ENCODE results near the gene PPP1R27. TPM values are rescaled to one million over a fixed set of nuclear protein-coding genes. Genes with fewer than 3 reads are reported as not detected.

The PPP1R27 gene
- total RNA-seq, 2 experiments from 2014 or later: not detected

DNA sequence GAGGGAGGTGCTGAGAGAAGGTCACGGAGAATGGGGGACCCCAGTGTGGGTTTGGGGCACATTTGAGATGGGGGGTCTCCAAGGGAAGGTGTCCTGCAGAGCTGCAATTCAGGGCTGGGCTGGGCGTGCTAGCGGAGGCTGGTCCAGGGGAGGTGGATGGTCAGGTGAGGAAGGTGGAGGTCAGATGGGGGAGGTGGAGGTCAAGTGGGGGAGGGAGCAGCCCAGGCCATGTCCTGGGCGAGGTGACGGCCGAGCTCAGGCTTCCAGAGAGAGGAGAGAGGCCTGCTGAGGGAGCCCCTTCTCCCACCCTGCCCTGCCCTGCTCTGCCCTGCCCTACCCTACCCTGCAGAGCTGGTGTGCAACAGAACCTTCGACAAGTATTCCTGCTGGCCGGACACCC, 24.4 kb downstream of the PPP1R27 start:
- H3K27ac Mint-ChIP-seq: no peak overlapping the region
- peaks cover 35% of the 10 kb centered on the region for H3K27me3 Mint-ChIP-seq
- DNase-seq: no peak
- H3K4me3 Mint-ChIP-seq: no peak overlapping the region
- no peaks in the 10 kb centered on the region for H3K9me3 Mint-ChIP-seq
- H3K36me3 Mint-ChIP-seq: no peaks in the 10 kb centered on the region
- no peaks in the 10 kb centered on the region for H3K4me1 Mint-ChIP-seq

DNA sequence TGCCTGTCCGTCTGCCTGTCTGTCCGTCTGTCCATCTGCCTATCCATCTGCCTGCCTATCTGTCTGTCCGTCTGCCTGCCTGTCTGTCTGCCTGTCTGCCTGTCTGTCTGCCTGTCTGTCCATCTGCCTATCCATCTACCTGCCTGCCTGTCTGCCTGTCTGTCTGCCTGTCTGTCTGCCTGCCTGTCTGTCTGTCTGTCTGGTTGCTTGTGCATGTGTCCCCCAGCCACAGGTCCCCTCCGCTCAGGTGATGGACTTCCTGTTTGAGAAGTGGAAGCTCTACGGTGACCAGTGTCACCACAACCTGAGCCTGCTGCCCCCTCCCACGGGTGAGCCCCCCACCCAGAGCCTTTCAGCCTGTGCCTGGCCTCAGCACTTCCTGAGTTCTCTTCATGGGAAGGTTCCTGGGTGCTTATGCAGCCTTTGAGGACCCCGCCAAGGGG, 25.3 kb downstream of the PPP1R27 start:
- no peaks in the 10 kb centered on the region for H3K4me1 Mint-ChIP-seq
- H3K36me3 Mint-ChIP-seq: no peaks in the 10 kb centered on the region
- DNase-seq: no peak
- no peak overlapping the region for H3K27ac Mint-ChIP-seq
- no peak overlapping the region for H3K4me3 Mint-ChIP-seq
- no peaks in the 10 kb centered on the region for H3K9me3 Mint-ChIP-seq
- H3K27me3 Mint-ChIP-seq: peaks cover 40% of the 10 kb centered on the region

DNA sequence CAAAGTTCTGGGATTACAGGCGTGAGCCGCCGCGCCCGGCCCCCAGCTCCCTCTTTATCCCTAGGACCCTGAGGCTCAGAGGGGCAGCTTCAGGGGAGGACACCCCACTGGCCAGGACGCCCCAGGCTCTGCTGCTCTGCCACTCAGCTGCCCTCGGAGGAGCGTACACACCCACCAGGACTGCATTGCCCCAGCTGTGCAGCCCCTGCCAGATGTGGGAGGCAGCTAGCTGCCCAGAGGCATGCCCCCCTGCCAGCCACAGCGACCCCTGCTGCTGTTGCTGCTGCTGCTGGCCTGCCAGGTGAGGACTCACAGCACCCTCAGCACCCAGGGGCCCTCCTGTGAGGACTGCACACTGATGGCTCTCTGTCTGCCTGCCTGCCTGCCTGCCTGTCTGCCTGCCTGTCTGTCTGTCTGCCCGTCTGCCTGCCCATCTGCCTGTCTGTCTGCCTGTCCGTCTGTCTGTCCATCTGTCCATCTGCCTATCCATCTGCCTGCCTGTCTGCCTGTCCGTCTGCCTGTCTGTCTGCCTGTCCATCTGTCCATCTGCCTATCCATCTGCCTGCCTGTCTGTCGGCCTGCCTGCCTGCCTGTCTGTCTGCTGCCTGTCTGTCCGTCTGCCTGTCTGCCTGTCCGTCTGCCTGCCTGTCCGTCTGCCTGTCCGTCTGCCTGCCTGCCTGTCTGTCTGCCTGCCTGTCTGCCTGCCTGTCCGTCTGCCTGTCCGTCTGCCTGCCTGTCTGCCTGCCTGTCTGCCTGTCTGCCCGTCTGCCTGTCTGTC, 25.9 kb downstream of the PPP1R27 start:
- DNase-seq: no peak
- no peaks in the 10 kb centered on the region for H3K9me3 Mint-ChIP-seq
- H3K4me3 Mint-ChIP-seq: no peak overlapping the region
- H3K36me3 Mint-ChIP-seq: no peaks in the 10 kb centered on the region
- H3K27ac Mint-ChIP-seq: no peak overlapping the region
- H3K27me3 Mint-ChIP-seq: peaks cover 40% of the 10 kb centered on the region
- no peaks in the 10 kb centered on the region for H3K4me1 Mint-ChIP-seq

DNA sequence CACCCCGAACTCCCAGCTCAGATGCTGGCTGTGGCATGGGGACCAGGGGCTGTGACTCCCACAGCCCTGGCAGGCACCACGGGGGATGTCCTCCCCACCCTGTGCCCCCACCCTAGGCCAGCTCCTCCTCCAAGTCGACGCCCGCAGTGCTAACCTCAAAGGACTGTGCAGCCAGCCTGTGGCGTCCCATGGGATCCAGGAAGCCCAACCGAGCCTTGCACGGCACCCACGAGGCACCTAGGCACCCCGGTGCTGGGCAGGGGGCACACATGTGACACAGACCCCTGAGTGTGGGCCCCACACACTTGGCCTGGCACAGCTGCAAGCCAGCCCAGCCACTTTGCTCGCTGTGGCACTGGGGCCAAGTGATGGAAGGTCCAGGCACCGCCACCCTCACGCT, 27.0 kb downstream of the PPP1R27 start:
- DNase-seq: no peak
- no peak overlapping the region for H3K27ac Mint-ChIP-seq
- no peaks in the 10 kb centered on the region for H3K9me3 Mint-ChIP-seq
- H3K36me3 Mint-ChIP-seq: no peaks in the 10 kb centered on the region
- H3K27me3 Mint-ChIP-seq: peaks cover 48% of the 10 kb centered on the region
- no peak overlapping the region for H3K4me3 Mint-ChIP-seq
- H3K4me1 Mint-ChIP-seq: no peaks in the 10 kb centered on the region

DNA sequence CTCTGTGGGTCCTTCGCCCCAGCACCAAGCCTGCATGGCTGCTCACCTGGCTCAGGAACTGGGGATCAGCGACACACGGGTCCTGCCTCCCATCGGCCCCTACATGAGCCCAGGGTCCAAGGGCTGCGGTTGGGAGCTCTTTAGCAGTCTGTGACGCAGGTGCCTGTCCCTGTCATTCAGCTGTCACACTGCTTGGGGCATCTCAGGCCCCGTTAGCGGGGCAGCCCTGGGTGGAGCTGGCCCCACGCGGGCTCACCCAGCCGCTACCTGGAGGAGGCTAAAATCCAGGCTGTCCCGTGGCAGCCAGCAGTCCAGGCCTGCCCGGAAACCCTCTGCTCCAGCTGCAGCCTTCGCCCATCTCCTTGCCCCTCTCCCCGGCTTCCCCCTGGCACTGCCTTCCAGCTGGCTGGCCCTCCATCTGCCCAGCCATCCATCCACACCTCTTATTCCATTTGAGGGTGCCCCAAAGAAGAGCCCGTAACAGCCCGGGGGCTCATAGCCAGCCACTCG, 27.6 kb downstream of the PPP1R27 start:
- DNase-seq: no peak
- peaks cover 53% of the 10 kb centered on the region for H3K27me3 Mint-ChIP-seq
- no peak overlapping the region for H3K4me3 Mint-ChIP-seq
- no peaks in the 10 kb centered on the region for H3K4me1 Mint-ChIP-seq
- no peak overlapping the region for H3K27ac Mint-ChIP-seq
- no peaks in the 10 kb centered on the region for H3K36me3 Mint-ChIP-seq
- no peaks in the 10 kb centered on the region for H3K9me3 Mint-ChIP-seq

DNA sequence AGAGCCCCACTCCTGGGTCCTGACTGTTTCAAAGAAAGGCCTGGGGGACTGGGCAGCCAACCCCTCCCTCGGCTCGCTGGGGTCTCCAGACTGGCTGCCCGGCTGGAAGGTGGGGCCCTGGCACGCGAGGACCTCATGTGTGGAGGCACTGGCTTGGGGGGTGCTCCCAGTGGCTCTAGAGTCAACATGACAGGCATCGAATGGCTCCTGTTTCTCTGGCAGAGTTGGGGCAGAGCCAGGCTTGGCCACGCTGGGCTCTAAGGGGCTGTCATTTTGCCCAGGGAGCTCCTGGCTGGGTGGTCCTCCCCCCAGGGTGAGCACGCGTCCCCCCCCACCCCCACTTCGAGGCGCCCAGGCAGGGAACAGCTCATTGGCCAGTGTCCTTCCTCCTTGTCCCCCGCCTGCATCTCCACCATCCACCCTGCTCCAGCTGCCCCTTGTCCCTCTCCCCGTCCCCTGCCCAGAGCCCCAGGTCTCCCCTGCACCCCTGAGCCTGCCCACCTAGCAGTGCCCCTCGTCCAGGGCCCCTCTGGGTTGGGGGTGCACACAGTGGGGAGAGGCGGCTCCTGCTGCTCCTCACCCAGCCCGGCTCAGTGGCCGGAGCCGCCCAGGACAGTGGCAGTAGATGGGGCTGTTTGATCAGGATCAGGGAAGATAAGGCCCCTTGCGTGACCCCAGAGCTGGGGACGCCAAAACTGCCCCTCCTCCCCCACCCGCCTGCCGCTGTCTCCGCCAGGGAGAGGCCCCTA, 28.2 kb downstream of the PPP1R27 start:
- DNase-seq: no peak
- H3K27ac Mint-ChIP-seq: no peak overlapping the region
- no peaks in the 10 kb centered on the region for H3K36me3 Mint-ChIP-seq
- H3K9me3 Mint-ChIP-seq: no peaks in the 10 kb centered on the region
- H3K4me1 Mint-ChIP-seq: no peaks in the 10 kb centered on the region
- no peak overlapping the region for H3K4me3 Mint-ChIP-seq
- peaks cover 60% of the 10 kb centered on the region for H3K27me3 Mint-ChIP-seq

DNA sequence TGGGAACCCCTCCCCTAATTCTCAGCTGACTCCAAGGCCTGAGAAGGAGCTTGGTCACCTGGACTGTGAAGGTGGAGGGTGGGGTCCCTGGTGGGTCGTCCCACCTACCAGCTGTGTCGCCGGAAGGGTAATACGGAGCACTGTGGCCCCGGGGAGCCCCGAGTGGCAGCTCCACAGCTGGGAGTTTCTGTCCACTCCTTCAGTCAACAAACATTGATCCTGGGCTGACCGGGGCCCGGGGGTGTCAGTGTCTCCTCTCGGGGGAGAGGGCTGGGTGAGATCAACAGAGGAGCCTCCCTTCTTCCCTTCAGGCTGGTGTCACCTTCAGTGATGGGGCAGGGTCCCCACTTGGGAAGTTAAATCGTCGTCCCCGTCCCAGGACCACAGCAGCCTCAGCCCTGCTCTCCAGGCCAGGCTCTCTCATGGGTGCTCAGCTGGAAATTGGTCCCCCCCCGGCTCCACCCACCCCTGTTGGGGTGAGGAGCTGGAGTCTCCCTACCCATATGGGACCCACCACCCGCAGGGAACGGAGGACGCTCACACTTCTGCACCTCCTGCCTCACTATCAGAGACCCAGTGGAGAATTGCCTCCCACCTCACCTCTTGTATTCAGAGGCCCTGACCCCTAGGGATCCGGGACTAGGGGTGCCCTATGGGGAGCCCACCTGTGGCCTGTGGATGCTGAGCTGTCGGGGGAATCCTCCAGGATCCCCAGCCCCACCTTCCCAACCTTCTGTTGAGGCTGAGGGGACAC, 29.0 kb downstream of the PPP1R27 start:
- no peak for DNase-seq
- H3K4me1 Mint-ChIP-seq: no peaks in the 10 kb centered on the region
- no peaks in the 10 kb centered on the region for H3K36me3 Mint-ChIP-seq
- peaks cover 67% of the 10 kb centered on the region for H3K27me3 Mint-ChIP-seq
- no peak overlapping the region for H3K4me3 Mint-ChIP-seq
- no peak overlapping the region for H3K27ac Mint-ChIP-seq
- no peaks in the 10 kb centered on the region for H3K9me3 Mint-ChIP-seq

DNA sequence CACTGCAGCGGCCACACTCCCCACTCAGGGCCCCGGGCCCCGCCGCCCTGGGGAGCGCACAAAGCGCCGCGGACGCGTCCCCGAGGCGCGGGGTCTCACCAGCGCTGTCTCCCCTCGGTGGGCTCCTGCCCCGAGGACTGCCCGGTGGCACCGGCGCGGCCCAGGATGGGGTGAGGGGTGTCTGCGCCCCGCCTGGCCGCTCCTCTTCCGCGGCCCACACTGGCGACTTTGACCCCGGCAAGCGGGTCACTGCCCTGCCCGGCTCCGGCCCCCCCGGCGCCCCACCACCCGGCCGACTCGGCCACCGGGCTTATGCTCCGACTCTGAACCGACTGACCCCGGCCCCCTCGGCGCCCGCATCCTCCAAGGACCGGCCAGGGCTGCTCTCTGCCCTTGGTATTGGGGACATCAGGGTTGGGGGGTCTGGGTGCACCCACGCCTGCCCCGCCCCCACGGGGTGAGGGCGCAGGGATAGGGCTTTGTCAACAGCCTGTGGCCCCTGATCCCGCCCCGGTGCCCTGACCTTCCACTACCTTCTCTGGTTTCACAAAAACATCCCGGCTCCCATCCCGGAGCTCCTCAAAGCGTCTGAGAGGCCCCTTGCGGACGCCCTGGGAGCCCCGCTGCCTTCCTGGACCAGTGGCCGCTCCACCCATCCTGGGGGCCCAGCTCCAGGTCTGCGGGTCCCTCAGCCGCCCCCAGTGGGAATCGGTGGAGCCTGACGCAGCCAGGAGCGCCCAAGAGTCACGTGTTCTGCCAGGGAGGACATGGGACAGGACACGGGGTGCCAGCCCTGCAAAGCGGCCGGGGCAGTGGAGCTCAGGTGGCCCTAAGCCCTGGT, 30.1 kb downstream of the PPP1R27 start:
- Mint-ChIP-seq H3K27ac (no peak overlapping the region), H3K4me3 (no peak overlapping the region)

DNA sequence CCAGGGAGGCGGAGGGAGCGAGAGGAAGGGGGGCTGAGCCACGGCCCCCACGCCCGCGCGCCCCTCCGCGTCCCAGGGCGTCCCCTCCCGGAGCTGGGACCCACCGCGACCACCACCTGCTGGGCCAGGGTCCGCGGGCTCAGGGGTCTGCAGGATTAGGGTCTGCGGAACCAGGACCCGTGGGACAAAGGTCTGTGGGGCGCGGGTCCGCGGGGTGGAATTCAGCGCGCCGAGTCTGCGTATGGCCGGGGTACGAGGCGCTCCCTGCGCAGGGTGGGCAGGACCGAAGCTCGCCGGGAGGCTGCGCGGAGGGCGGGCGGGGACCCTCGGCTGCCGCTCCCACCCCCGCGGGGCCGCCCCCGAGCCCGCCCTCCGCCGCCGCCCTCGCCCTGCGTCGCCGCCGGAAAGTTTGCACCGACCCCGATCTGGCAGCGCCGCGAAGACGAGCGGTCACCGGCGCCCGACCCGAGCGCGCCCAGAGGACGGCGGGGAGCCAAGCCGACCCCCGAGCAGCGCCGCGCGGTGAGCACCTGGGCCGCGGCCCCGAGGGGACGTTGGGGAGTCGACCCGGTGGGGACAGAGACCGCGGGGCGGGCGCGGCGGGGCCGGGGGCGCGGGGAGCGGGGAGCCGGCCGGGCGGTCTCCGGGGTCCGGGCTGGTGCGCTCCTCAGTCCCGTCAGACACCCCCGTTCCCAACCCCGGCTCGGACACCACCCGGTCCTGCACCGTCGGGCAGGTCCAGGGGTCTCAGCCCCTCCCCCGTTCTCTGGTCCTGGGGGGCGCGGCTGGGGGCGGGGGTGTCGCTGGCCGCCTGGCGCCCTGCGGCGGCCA, 30.9 kb downstream of the PPP1R27 start, which contains the start of gene GCGR:
Gene GCGR, plus strand, starts transcription at position 423 of the 831 bp plus-strand sequence. CDS start 4,869 bp downstream, outside the sequence.
- no peak within 1 kb of the TSS for H3K4me3 Mint-ChIP-seq
- H3K36me3 Mint-ChIP-seq: no peaks in the 10 kb centered on the region
- DNase-seq: no peak
- peaks cover 67% of the 10 kb centered on the region for H3K27me3 Mint-ChIP-seq
- H3K9me3 Mint-ChIP-seq: no peaks in the 10 kb centered on the region
- no peak within 1 kb of the TSS for H3K27ac Mint-ChIP-seq
- H3K4me1 Mint-ChIP-seq: no peaks in the 10 kb centered on the region

More for the DNA sequence above, 30.1 kb downstream of the PPP1R27 start:
- Mint-ChIP-seq H3K36me3 (no peaks in the 10 kb centered on the region), H3K27me3 (peaks cover 67% of the 10 kb centered on the region), H3K4me1 (no peaks in the 10 kb centered on the region), H3K9me3 (no peaks in the 10 kb centered on the region)
- DNase-seq: no peak

DNA sequence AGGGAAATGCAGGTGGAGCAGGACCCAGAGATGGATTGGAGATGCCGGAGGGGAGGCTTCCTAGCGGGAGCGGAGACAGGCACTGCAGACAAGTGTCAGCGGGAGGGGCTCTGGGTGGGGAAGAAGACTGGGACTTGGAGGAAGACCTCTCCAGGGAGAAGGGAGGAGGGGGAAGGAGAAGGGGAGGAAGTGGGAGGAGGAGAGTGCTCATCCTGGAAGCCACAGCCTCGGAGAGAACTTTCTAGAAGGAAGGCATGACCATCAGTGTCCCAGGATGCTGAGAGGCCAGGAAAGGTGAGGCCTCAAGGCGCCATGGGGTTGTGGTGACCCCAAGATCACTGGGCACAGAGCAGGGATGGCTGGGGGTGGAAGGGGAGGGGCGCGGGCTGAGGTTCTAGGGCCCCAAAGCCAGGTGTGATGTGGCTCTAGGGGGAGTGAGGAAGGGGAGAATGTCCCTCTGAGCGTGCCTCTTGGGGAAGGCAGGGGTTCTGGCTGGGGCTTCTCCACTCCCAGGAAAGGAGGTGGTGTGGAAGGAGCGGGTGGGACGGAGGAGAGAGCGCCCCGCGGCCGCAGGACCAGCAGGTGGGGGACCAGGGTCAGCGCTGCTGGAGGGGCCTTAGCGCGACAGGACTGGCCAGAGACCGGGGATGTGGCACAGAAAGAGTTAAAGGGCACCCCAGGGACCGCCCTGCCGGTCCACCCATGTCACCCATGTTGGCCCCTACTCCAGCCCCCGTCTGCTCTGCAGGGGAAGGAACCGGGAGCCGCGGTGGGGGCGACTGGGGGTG, 31.8 kb downstream of the PPP1R27 start:
- Mint-ChIP-seq H3K4me1 (no peaks in the 10 kb centered on the region), H3K27ac (no peak overlapping the region), H3K9me3 (no peaks in the 10 kb centered on the region), H3K4me3 (no peak overlapping the region), H3K27me3 (peaks cover 60% of the 10 kb centered on the region), H3K36me3 (no peaks in the 10 kb centered on the region)
- DNase-seq: no peak

DNA sequence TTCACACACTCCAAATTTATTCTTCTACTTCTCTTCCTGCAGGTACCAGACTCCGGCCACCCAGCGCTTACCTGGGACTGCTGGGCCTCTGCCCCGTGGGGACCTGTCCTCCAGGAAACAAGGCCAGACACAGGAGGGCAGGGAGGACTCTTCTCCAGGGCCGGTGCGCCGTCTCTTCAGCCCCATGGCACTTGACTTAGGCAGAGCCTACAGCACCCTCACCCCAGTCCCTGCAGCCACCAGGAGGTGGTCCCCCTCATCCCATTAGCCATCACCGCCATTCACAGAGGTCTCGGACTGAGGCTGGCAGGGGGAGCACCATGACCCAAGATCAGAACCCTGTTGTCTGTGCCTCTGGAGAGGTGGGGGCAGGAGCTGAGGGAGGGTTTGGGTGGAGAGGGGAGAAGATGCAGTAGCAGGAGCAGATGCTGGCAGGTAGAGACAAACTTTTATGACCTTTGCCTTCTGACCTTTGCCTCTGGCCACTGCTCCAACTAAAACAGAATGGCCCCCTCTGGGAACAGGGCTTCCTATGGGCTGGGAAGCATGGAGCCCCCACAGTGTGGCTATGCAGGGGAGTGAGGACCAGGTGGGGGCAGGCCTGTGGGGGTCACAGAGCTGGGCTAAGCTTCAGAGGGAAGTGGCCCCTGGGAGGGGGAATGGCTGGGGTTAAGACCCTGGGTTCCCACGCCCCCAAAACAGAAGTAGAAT, 32.6 kb downstream of the PPP1R27 start:
- no peaks in the 10 kb centered on the region for H3K36me3 Mint-ChIP-seq
- H3K27me3 Mint-ChIP-seq: peaks cover 56% of the 10 kb centered on the region
- H3K4me1 Mint-ChIP-seq: no peaks in the 10 kb centered on the region
- no peak overlapping the region for H3K4me3 Mint-ChIP-seq
- no peaks in the 10 kb centered on the region for H3K9me3 Mint-ChIP-seq
- H3K27ac Mint-ChIP-seq: no peak overlapping the region
- no peak for DNase-seq

DNA sequence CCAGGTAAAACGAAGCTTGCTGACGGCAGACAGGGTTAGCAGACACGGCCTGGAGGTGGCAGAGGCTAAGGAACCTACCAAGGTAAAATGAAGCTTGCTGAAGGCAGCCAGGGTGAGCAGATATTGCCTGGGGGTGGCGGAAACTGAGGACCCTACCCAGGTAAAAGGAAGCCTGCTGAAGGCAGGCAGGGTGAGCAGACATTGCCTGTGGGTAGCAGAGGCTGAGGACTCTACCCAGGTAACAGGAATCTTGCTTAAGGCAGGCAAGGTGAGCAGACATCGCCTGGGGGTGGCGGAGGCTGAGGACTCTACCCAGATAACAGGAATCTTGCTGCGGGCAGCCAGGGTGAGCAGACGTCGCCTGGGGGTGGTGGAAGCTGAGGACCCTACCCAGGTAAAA, 33.5 kb downstream of the PPP1R27 start:
- H3K27me3 Mint-ChIP-seq: peaks cover 51% of the 10 kb centered on the region

More for the DNA sequence above, 33.5 kb downstream of the PPP1R27 start:
- H3K36me3 Mint-ChIP-seq: no peaks in the 10 kb centered on the region
- no peak for DNase-seq
- H3K4me1 Mint-ChIP-seq: no peaks in the 10 kb centered on the region
- H3K27ac Mint-ChIP-seq: no peak overlapping the region
- no peaks in the 10 kb centered on the region for H3K9me3 Mint-ChIP-seq
- no peak overlapping the region for H3K4me3 Mint-ChIP-seq

Data from activated naive CD8-positive, alpha-beta T cell treated with anti-CD3 and anti-CD28 coated beads for 36 hours (primary cell).